Stimulated activated CD8-positive, alpha-beta memory T cell treated with anti-CD3 and anti-CD28 coated beads, Interleukin-4, amount 100 ng/mL, for 4 hours (primary cell): Measurements from ENCODE around the gene DUSP9.
"Not testable (repeated sequence)": the region's sequence is repeated elsewhere in the genome, so short reads cannot be mapped to it uniquely, and the experiment has no call there.

ENCODE experiments used
- DNase-seq, 2 donors: peaks; one replicate each; pipeline ENCODE4 v3.0.0-alpha.2; 2020; ENCODE audit warnings: low read depth in 2 of 2, low spot score in 1 of 2

Gene DUSP9

DNA sequence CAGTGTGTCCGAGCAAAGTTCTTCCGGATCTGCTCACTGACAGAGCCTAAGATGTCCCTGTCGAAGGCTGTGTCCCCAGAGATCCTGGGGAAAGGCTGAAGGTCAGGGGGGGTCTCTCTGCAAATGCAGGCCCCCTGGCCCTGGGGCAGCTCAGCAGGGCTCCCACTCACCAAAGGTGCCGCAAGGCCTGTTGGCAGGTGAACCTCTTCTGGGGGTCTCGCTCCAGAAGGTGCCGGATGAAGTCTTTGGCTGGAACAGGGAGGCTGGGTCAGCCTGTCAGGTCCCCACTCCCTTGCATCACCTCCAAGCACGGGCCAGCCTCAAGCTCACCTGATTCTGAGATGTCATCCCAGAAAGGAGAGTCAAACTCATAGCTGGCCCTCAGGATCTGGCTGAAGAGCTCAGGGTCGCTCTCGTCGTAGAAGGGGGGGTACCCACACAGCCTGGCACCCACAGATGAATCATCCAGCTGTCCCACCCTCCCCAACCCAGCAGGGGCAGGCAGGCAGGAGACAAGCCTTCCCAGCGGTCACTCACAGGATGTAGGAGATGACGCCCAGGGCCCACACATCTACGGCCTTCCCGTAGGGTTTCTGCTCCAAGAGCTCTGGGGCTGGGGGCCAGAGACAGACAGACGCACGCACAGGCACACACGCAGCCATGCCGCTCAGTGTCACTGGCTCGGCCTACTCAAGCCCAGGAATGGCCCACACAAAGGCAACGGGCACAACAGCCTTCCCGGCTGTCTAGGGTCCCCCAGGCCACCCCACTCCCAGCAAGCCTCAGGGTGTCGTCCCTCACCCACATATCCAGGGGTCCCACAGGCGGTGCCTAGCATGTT, 24.0 kb downstream of the DUSP9 start:
- DNase-seq: no peak

DNA sequence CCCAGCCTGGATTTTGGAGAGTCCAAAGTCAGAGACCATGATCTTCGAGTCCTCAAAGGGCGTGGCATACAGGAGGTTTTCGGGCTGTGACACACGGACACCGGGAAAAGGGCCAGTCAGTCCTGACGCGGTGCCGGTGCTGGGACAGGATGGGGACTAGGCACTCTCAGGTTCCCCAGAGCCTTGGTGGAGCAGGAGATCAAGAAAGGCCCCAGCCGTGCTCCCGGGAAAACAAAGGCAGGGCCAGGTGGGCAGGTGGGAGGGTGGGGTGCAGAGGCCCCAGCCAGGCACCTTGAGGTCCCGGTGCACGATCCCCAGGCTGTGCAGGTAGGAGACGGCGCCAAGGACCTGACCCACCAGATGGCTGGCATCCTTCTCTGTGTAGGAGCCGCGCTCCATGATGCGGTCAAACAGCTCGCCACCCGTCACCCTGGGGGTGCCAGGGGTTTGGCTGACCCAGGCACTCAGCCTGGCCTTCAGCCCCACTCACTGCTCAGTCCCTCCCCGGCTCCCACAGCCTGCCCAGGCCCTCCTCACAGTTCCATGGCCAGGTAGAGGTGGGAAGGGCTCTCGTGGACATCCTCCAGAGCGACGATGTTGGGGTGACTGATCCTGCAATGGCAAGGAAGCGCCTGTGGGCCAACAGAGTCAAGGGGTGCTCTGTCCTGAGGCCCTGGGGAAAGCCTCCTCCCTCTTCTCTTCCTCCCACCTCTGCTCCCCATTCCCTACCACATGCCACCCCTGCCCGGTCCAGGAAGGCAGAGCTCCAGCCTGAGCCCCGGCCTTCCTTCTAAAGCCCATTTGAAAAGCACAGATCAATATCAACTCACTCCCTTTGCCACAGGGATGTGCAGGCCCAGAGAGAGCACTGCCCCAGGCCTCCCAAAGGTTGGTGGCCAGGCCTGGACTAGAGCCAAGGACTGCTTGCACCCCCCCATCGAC, 24.9 kb downstream of the DUSP9 start:
- no peak for DNase-seq

DNA sequence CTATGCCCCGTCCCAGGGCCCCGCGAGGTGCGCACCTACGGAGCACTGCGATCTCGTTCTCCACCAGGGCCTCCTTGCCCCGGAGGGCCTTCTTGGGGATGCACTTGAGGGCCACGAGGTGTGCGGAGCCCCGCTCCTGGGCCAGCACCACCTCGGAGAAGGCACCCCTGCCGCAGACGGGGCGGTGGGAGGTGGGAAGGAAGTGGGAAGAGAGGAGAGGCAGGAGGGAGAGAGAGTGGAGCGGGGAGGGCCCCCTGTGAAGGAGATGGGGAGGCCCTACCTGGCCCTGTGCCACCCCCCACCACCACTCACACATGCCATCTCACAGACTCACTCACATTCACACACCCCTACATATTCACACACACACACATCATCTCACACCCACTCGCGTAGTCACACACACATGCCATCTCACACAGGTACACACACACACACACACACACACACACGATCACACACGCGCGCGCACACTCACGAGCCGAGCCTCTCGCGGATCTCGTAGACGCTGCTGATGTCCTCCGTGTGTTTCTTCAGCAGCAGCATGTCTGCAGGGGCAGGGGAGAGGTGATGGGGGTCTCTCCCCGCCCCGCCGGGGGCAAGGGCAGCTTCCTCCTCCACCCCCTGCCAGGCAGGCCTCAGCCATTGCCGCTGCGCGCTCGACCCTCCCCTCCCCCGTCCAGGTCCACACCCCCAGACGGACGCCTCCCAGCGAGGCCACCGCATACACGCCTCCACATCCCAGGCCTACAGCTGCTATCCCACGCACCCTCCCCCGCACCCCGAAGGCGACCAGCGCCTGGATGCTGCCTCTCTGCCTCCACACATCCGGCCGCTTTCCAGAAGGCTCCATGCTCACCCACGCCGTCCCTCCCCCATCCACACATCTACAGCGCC, 25.8 kb downstream of the DUSP9 start:
- DNase-seq: no peak

DNA sequence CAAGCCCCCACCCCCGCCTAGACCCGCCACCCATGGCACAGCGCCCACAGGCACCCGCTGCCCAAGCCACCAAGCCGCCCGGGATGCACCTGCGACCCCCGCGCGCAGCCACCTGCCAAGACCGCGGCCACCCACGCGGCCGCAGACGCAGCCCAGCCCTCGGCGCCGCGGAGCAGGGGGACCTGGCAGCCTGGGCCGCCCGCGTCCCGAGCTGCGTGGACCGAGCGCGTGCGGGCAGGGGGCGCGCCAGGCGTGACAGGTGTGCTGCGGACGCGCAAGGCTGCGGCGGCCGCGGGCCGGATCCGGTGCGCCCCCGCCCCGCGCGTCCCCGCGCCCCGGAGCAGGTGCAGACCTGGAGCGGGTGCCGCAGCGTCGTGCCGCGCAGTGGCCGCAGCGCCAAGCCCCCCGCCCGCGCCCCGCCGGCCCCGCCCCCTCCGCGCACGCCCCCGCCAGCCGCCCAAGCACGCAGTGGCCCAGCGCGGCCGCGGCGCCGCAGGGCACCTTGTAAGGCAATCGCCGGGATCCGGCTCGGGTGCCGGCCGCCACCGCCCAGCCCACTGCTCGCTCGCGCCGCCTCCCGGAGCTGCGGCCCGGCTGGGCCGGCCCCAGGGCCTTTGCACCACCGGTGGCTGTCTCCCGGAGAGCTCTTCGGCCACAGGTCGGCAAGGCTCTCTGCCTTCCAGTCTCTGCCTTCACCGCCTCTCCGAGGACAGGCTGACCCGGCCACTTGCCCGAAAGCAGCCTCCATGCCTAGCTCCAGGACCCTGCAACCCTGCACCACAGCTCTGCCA, 26.6 kb downstream of the DUSP9 start, which contains the start of gene PNCK:
Gene PNCK, minus strand, starts transcription at position 386 of the 791 bp plus-strand sequence. CDS start 737 bp downstream, outside the sequence.
- no peak for DNase-seq

DNA sequence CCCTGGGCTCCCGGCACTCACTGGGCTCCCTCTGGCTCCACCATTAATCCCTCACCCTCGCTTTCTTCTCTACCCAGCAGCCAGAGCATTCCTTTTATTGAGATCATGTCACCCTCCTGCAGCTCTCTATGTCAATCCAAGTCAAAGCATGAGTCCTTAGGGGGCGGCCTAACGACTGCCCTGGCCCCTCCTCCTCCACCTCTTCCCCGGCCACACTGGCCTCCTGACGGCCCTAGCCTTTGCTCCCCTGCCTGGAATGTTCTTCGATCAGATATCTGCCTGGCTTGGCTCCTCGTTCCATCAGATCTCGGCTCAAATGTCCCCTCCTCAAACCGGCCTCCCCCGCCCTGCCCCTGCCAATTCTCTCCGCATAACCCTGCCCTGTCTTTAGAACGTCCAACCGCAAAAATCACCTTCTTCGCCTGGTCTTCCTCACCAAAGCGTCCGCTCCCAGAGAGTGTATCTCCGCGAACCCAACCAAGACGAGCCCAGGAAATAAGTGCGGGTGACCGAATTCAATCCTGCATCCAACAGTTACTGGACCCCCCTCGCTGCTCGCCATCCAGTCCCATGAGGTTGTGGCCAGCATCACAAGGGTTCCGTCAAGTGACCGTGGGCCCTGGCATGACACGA, 27.3 kb downstream of the DUSP9 start:
- DNase-seq: no peak

DNA sequence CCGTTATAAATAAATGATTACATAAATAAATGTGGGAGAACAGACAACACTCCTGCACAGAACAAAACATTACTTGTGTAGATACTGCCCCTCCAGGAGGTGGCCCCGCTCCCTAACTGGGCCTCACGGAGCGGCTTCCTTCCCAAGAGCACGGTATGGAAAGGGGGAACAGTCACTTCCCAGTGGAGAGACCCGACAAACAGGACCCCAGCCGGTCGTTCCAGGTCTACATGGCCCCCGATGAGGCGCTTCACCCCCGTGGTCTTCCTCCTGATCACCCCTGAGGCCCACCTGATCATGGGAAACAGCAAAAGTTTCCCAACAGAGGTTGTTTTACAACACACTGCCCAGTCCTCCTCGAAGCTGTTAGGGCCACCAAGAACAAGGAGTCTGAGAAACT, 34.2 kb downstream of the DUSP9 start:
- DNase-seq: no peak

DNA sequence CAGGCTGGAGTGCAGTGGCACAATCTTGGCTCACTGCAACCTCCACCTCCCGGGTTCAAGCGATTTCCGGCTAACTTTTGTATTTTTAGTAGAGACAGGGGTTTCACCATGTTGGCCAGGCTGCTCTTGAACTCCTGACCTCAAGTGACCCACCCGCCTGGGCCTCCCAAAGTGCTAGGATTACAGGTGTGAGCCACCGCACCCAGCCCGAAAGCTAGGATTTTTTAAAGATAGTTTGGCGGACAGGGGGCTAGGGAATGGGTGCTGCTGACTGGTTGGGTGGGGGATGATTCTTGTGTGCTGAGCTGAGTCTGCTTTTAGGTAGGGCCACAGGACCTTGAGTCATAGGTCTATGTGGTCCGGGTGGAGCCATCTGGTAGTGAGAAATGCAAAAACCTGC, 36.5 kb downstream of the DUSP9 start:
- DNase-seq: not testable (repeated sequence)

DNA sequence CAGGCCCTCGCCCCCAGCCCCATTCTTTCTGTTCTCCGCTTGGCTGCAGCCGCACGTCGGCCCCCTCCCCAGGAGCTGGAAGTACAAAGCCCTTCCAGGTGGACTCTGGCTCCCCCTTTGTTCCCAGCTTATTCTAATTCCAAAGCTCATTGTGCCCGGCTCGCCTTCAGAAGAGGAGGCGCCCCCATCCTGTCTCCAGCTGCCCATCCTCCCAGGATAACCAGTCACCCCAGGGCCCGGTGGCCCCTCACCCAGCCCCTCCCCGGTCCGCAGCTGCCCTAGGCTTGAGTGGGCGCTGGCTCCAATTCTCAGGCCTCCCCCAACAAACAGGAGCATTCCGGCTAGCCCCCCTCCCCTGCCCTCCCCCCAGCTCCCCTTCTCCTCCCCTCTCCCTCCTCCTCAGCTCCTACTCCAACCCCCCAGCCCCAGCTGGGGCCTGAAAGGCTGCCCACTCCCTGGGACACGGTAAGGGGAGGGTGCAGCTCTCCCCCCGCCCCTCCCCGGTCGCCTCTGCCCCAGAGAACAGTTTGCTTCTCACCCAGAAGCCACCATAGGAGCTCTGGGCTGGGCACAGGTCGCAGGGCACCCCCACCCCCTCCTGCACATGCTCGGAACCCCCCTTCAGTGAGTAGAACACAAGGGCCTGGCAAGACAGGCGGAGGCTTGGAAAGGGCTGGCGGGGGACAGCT, 37.6 kb downstream of the DUSP9 start:
- no peak for DNase-seq

DNA sequence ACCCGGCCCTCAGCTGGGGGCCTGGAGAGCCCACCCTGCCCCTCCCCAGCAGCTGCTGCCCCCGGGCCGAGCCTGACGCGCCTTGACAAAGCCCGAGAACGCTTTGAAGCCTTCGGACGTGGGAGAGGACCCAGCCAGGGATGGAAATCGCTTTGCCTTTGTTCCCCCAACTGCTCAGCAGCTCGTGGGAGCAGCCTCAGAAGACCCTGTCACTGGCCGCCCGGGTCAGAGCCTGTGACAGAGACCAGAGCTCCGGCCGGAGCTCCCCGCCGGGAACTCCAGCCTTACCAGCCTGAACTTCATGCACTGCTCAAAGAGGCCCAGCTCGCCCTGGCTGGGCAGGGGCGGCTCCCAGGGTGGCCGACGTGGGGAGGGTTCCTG, 38.1 kb downstream of the DUSP9 start:
- no peak for DNase-seq

DNA sequence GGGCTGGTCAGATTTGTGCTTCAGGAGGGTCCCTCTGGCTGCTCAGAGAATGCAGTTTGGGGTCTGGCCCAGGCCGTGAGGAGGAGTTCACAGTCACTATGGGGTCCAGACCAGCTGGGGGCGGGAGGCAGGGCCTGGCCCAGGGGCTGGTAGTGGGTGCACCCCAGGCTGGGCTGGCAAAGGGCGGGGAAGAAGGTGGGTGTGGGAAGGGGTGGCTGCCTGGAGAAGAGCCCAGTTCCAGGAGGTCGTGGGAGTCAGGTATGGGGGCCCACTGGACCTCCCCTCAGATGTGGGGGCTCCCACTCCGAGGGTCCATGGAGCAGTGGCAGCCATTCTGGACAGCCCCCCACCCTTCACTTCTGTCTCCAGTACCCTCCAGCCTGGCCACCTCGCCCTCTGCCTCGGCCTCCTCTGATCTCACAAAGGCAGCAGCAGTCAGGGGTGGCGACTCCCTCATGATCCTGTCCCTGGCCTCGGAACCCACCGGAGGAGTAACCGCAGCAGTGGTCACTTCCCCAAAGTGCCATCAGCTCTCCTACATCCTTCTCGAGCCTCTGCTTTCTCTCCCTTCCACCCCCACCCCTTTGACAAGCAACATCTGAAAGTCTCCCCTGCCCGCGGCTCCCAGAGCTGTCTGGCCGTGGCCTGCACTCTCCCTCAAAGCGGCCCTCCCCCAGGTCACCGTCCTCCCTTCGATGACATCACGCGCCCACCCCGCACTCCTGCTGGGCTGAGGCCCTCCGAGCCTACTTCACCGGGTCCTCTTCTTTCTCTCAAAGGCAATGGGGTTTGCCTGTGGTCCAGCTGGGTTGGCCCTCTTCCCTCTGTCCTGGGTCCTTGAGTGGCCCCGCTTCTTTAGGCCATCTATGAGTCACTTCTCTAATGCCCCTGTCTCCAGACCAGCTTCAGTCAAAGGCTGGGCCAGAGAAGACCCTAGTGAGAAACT, 39.0 kb downstream of the DUSP9 start:
- no peak for DNase-seq

DNA sequence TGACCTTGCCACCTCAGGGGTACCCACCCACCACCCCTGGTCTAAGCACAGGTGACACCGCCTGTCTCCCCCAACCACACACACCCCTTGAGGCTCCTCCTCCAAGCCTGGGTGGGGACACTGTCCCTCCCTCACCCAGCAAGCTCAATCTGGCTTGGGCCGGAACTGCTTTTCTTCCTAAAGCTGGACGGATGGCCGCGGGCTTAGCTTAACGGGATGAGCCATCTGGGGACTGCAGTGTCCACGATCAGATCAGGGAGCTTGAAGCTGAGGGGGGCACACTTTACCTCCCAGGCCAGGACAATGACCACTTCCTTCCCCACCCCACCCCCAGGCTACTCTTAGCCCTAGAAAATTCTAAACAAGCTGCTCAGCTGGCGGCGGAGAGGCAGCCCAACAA, 39.7 kb downstream of the DUSP9 start:
- DNase-seq: no peak

DNA sequence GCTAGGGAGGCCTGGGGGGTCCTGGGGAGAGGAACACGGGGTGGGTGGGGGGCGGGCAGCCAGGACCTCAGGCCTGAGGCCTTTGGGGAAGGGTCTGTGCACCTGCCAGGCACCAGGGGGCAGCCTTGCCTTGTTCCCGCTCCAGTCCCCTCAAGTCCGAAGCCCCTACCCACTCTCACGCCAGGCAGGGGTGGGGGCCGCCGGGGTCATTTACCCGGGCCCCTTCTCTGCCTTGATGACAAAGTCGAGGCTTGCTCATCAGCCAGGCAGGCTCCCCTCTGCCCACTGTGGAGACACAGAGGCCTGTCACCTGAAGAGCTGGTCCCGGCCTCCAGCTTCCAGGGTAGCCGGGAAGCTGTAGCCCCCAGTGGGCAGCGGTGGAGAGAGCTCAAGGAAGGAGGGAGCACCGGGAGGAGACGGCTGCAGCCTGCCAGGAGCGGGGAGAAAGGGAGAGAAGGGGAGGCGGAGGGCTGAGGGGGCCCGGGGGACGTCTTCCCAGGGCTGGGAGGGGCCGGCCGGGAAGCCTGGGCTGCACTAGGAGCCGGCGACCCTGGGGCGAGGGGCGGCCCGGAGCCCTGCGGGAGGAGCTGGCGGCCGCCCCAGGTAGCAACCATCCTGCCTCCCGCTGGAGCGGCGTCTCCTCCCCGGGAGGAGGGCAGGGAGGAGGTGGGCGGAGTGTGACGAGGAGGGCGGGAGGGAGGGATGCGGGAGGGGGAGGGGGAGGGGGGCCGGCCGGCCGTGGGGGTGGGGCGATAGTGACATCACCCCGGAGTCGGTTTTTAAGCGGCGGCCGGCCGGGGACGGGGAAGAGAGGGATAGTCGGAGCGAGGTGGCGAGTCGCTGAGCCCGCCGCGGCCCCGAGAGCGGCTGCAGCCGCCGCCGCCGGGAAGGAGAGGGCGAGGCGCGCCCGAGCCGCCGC, 40.4 kb downstream of the DUSP9 start, which contains the start of gene SLC6A8:
Gene SLC6A8, plus strand, starts transcription at position 806 of the 919 bp plus-strand sequence. CDS start 649 bp downstream, outside the sequence.
- no peak for DNase-seq

DNA sequence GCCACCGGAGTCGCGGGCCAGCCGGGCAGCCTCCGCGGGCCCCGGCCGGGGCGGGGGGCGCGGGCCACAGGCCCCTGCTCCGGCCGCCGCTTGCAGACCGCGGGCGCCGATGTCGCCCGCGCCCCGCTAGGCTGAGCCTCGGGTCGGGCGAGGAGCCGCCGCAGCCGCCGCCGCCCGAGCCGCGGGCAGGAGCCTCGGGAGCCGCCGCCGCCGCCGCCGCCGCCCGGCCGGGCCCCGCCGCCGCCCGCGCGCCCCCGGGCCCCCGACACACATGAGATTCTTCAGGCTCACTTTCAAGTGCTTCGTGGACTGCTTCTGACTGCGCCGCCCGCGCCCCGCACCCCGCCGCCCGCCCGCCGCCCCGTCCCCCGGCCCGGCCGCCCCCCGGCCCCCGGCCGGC, 41.1 kb downstream of the DUSP9 start:
- no peak for DNase-seq

DNA sequence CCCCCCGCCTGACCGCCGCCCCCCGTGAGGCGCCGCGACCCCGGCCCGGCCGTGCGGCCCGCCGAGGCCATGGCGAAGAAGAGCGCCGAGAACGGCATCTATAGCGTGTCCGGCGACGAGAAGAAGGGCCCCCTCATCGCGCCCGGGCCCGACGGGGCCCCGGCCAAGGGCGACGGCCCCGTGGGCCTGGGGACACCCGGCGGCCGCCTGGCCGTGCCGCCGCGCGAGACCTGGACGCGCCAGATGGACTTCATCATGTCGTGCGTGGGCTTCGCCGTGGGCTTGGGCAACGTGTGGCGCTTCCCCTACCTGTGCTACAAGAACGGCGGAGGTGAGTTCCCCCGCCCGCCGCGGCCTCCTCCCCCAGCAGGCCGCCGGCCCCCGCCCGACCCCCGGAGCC, 41.5 kb downstream of the DUSP9 start:
- no peak for DNase-seq

DNA sequence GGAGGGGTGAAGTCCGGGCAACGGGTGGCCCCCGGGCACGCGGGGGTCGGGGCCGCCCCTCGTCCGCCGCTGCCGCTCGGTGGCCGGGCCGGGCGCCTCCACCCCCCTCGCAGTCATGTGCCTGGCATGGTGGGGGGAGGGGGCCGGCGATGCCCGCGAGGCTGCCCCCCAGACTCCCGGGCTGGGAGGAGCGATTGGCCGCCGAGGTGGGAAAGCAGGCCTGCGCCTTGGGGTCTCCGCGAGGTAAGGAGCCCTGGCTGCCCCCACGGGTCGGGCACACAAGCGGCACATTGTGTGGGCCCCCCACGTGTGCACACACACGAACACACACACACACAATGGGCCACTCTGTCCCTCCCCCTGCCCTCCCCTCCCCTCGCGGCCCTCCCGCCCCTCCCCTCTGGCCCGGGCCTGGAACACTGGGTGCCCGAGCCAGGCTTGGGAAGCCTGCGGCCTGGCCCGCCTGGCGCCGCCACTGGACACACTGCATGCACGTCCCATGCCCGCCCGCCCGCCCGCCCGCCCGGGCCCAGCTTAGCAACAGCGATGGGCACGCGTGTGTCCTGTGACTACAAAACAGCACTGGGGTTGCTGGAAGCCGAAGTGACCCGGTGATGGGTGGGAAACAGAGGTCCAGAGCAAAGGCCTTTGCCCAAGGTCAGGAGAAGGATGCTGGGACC, 42.0 kb downstream of the DUSP9 start:
- DNase-seq: no peak
